ENCODE measurements around the gene B3GNT9. TPM values are rescaled to one million over a fixed set of nuclear protein-coding genes. Genes with fewer than 3 reads are reported as not detected.

B3GNT9 gene
- total and polyA plus RNA-seq, 4 experiments from 2014 or later = 10.0 to 11.8 (median 10.2) TPM

Other genes with a start within 250 kb of the B3GNT9 start
- gene CDH16, start 232.1 kb downstream of the B3GNT9 start, total RNA-seq = not detected
- gene CDH16, start 232.1 kb downstream of the B3GNT9 start, polyA plus RNA-seq = not detected
- gene RRAD, start 225.5 kb downstream of the B3GNT9 start, total RNA-seq = under 1 TPM; 0.29 to 0.58 TPM
- gene RRAD, start 225.5 kb downstream of the B3GNT9 start, polyA plus RNA-seq = not detected
- gene CIAO2B, start 216.6 kb downstream of the B3GNT9 start, total RNA-seq = 10 to 100 TPM; 72.7 to 75.0 TPM
- gene CIAO2B, start 216.6 kb downstream of the B3GNT9 start, polyA plus RNA-seq = 100 to 1,000 TPM; 128 to 150 TPM
- gene CES2, start 215.5 kb downstream of the B3GNT9 start, total RNA-seq = 10 to 100 TPM; 46.5 to 51.0 TPM
- gene CES2, start 215.5 kb downstream of the B3GNT9 start, polyA plus RNA-seq = 10 to 100 TPM; 25.4 to 30.4 TPM
- under 1 TPM; 0.32 to 0.61 TPM for gene CES3, start 189.7 kb downstream of the B3GNT9 start, total RNA-seq
- not detected for gene CES3, start 189.7 kb downstream of the B3GNT9 start, polyA plus RNA-seq
- gene CES4A, start 162.4 kb downstream of the B3GNT9 start, total RNA-seq = 10 to 100 TPM; 19.8 to 21.9 TPM
- gene CES4A, start 162.4 kb downstream of the B3GNT9 start, polyA plus RNA-seq = 10 to 100 TPM in 1 of 2 donors, 1 to 10 TPM in 1; 4.1 to 12.2 TPM
- 100 to 1,000 TPM; 112 TPM for gene CBFB, start 121.8 kb downstream of the B3GNT9 start, total RNA-seq
- 100 to 1,000 TPM; 102 to 108 TPM for gene CBFB, start 121.8 kb downstream of the B3GNT9 start, polyA plus RNA-seq
- 10 to 100 TPM; 22.2 to 22.7 TPM for gene PHAF1, start 41.1 kb downstream of the B3GNT9 start, total RNA-seq
- gene PHAF1, start 41.1 kb downstream of the B3GNT9 start, polyA plus RNA-seq = 10 to 100 TPM in 1 of 2 donors, 1 to 10 TPM in 1; 7.5 to 16.1 TPM
- gene TRADD, start 8.9 kb upstream of the B3GNT9 start, total RNA-seq = 100 to 1,000 TPM; 161 to 173 TPM
- gene TRADD, start 8.9 kb upstream of the B3GNT9 start, polyA plus RNA-seq = 100 to 1,000 TPM; 221 to 285 TPM
- gene FBXL8, start 9.0 kb upstream of the B3GNT9 start, total RNA-seq = 10 to 100 TPM; 69.9 to 76.2 TPM
- gene FBXL8, start 9.0 kb upstream of the B3GNT9 start, polyA plus RNA-seq = 10 to 100 TPM; 19.2 to 26.5 TPM
- 10 to 100 TPM; 93.6 to 98.7 TPM for gene HSF4, start 13.7 kb upstream of the B3GNT9 start, total RNA-seq
- gene HSF4, start 13.7 kb upstream of the B3GNT9 start, polyA plus RNA-seq = under 1 TPM in 1 of 2 donors, not detected in 1; 0.37 TPM
- gene NOL3, start 19.5 kb upstream of the B3GNT9 start, total RNA-seq = 10 to 100 TPM in 1 of 2 experiments, 1 to 10 TPM in 1; 9.6 to 12.5 TPM
- gene NOL3, start 19.5 kb upstream of the B3GNT9 start, polyA plus RNA-seq = 1 to 10 TPM; 1.3 to 1.7 TPM
- gene MATCAP1, start 33.0 kb upstream of the B3GNT9 start, total RNA-seq = 1 to 10 TPM; 8.6 to 9.0 TPM
- gene MATCAP1, start 33.0 kb upstream of the B3GNT9 start, polyA plus RNA-seq = 1 to 10 TPM; 1.8 to 3.0 TPM
- gene EXOC3L1, start 39.1 kb upstream of the B3GNT9 start, total RNA-seq = not detected
- under 1 TPM in 1 of 2 donors, not detected in 1; 0.21 TPM for gene EXOC3L1, start 39.1 kb upstream of the B3GNT9 start, polyA plus RNA-seq
- gene E2F4, start 41.2 kb upstream of the B3GNT9 start, total RNA-seq = 10 to 100 TPM; 87.3 to 91.3 TPM
- 10 to 100 TPM; 53.6 to 81.1 TPM for gene E2F4, start 41.2 kb upstream of the B3GNT9 start, polyA plus RNA-seq
- 10 to 100 TPM; 10.1 to 10.6 TPM for gene ELMO3, start 48.1 kb upstream of the B3GNT9 start, total RNA-seq
- gene ELMO3, start 48.1 kb upstream of the B3GNT9 start, polyA plus RNA-seq = not detected
- gene TMEM208, start 76.1 kb upstream of the B3GNT9 start, total RNA-seq = 10 to 100 TPM; 35.5 to 35.7 TPM
- gene TMEM208, start 76.1 kb upstream of the B3GNT9 start, polyA plus RNA-seq = 10 to 100 TPM; 84.3 to 99.1 TPM
- gene FHOD1, start 96.5 kb upstream of the B3GNT9 start, total RNA-seq = 10 to 100 TPM; 56.0 to 63.3 TPM
- 1 to 10 TPM; 3.3 to 5.9 TPM for gene FHOD1, start 96.5 kb upstream of the B3GNT9 start, polyA plus RNA-seq
- 1 to 10 TPM; 1.7 to 2.1 TPM for gene SLC9A5, start 98.0 kb upstream of the B3GNT9 start, total RNA-seq
- under 1 TPM in 1 of 2 donors, not detected in 1; 0.09 TPM for gene SLC9A5, start 98.0 kb upstream of the B3GNT9 start, polyA plus RNA-seq
- gene PLEKHG4, start 128.5 kb upstream of the B3GNT9 start, total RNA-seq = 10 to 100 TPM; 17.3 to 24.0 TPM
- gene PLEKHG4, start 128.5 kb upstream of the B3GNT9 start, polyA plus RNA-seq = 1 to 10 TPM; 4.3 to 4.9 TPM
- gene KCTD19, start 175.7 kb upstream of the B3GNT9 start, total RNA-seq = not detected
- under 1 TPM in 1 of 2 donors, not detected in 1; 0.10 TPM for gene KCTD19, start 175.7 kb upstream of the B3GNT9 start, polyA plus RNA-seq
- not detected for gene LRRC36, start 175.8 kb upstream of the B3GNT9 start, total RNA-seq
- gene LRRC36, start 175.8 kb upstream of the B3GNT9 start, polyA plus RNA-seq = not detected
- gene TPPP3, start 242.5 kb upstream of the B3GNT9 start, total RNA-seq = not detected
- not detected for gene TPPP3, start 242.5 kb upstream of the B3GNT9 start, polyA plus RNA-seq

All from CD4-positive, alpha-beta memory T cell (primary cell).